Panc1 (cell line): ENCODE measurements around the gene GATB. TPM values are rescaled to one million over a fixed set of nuclear protein-coding genes. Genes with fewer than 3 reads are reported as not detected.

Experiments
- ATAC-seq: fragments of 200-7000 bp; cut with Tn5 transposase; 2 replicates; pipeline ENCODE4 v1.9.1; 2020; ENCODE audit warnings: mild to moderate bottlenecking, moderate library complexity
- BruUV-seq: library from RNA; stranded (reverse); fragments of 400-500 nt; replicated peaks from 2 replicates; lab custom pipeline; 2021; lab: Mats Ljungman, UMichigan
- CTCF ChIA-PET: fragments of 300-600 bp; sonication (Branson Sonifier 250); formaldehyde crosslinking; loops from one replicate; lab custom pipeline; 2022; ENCODE audit warnings: antibody characterized with exemption; lab: Charles Lee
- POLR2A ChIA-PET: fragments of 300-600 bp; sonication (Branson Sonifier 250); formaldehyde crosslinking; loops from one replicate; lab custom pipeline; 2022; ENCODE audit warnings: antibody characterized with exemption; lab: Charles Lee
- DNase-seq: peaks from one replicate; pipeline ENCODE4 v3.0.0-alpha.2; 2010; ENCODE audit warnings: low read depth, low spot score
- H3K27ac ChIP-seq: 2 replicates; pipeline ENCODE4 v1.5.1; 2011; ENCODE audit warnings: mild to moderate bottlenecking, low read length, inconsistent platforms
- H3K27me3 ChIP-seq: fragments of 200-500 bp; sonication (Bioruptor generic); 2 replicates; pipeline ENCODE4 v1.6.0; 2014; ENCODE audit warnings: low read length, inconsistent platforms; ENCODE audit not compliant: control insufficient read depth, insufficient read depth
- H3K36me3 ChIP-seq: fragments of 200-500 bp; sonication (Bioruptor generic); 2 replicates; pipeline ENCODE4 v1.5.1; 2014; ENCODE audit warnings: inconsistent platforms, mild to moderate bottlenecking, low read length, moderate library complexity; ENCODE audit not compliant: control insufficient read depth, insufficient read depth
- H3K4me1 ChIP-seq: 2 replicates; pipeline ENCODE4 v1.5.1; 2011; ENCODE audit warnings: inconsistent platforms, mild to moderate bottlenecking, low read length, moderate library complexity; ENCODE audit not compliant: control insufficient read depth, insufficient read depth
- H3K4me3 ChIP-seq, 2 experiments: 2 replicates each; pipeline ENCODE4 v1.5.1; 2011 to 2012; ENCODE audit warnings: low read depth in 2 of 2, low read length in 2 of 2, mild to moderate bottlenecking in 2 of 2, inconsistent platforms in 1 of 2, moderate library complexity in 1 of 2
- H3K9me3 ChIP-seq: fragments of 200-500 bp; sonication (Bioruptor generic); 2 replicates; pipeline ENCODE4 v1.5.1; 2014; ENCODE audit warnings: low read depth, mild to moderate bottlenecking, inconsistent platforms, low read length, moderate library complexity; ENCODE audit not compliant: control insufficient read depth, insufficient read depth
- SIN3A ChIP-seq: IDR thresholded peaks from 2 replicates; pipeline ENCODE4 v1.6.1; 2012; ENCODE audit warnings: low read depth, mild to moderate bottlenecking, low read length, moderate library complexity, borderline replicate concordance; ENCODE audit not compliant: insufficient read depth
- TCF7L2 ChIP-seq: IDR thresholded peaks from 2 replicates; pipeline ENCODE4 v1.6.1; 2011; ENCODE audit warnings: mild to moderate bottlenecking, low read depth, low read length, inconsistent platforms
- in situ Hi-C: cut with HindIII; loops from 2 replicates; pipeline ENCODE4 v1.10.0; 2016; ENCODE audit warnings: low sequenced_read_pairs, low pct_unique_long_range_greater_than_20kb
- intact Hi-C: fragments of 100-400 bp; cut with micrococcal nuclease; formaldehyde crosslinking; loops from one replicate; pipeline ENCODE4 v1.10.0; 2022; ENCODE audit not compliant: unreplicated experiment
- total RNA-seq: library from RNA; stranded (reverse); gene quantifications from one replicate; pipeline ENCODE4 v1.2.1, GENCODE V29; 2021; ENCODE audit not compliant: unreplicated experiment
- TF ChIP-seq, protein P1 (sequence below), 2 experiments: IDR thresholded peaks; 2 replicates each; pipeline ENCODE4 v1.6.1; 2011 to 2012; ENCODE audit warnings: low read depth in 2 of 2, control low read depth in 1 of 2, low read length in 1 of 2, mild to moderate bottlenecking in 1 of 2, moderate library complexity in 1 of 2; ENCODE audit not compliant: insufficient read depth in 1 of 2

The GATB gene
- total RNA-seq, 1 experiment from 2014 or later: 9.7 TPM

DNA sequence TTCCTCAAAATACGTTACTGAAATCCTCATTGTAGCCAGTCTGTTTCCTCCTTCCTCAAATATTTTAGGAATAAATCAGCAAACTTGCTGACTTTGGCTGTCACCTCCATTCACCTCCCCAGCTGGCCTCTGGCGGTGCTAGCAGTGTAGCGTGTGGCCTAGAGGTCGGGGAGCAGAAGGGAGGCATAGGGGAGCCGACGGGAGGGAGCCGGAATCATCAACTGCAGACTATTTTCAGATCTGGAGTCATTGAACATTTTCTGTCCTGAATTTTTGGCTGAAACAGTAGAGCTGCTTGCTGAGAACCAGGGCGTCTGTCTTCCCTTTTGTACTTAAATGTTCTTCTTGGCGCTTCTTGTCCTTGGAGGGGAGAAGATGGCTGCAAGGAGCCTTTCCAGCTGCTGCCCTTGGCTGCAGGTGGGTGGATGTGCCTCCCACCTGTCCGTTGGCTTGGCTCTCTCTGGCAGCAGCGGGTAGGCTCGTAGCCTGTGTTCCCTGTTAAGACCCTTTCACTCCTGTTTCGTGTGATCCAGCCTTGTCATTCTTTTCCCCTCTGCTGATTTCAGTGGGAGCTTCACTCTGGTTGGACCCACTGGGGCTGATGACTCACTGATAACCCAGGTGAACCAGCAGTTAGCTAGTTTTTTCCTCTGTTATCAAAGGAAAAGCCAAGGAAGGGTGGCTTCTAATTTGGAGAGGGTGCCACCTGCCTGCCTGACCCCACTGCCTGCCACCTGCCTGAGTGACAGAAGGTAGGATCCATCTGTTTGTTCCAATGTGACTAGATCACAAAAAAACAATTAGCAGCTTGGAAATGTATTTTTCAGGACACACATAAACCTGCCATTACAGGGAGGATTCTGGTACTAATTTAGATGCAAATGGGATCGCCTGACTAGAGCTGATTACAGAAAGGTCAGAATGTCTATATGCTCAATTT lies 135.9 kb downstream of the GATB start:
- ATAC-seq: no peak

More for the DNA sequence above, 135.9 kb downstream of the GATB start:
- TF ChIP-seq TCF7L2 (no peak), SIN3A (no peak)
- TF ChIP-seq, protein P1, sequence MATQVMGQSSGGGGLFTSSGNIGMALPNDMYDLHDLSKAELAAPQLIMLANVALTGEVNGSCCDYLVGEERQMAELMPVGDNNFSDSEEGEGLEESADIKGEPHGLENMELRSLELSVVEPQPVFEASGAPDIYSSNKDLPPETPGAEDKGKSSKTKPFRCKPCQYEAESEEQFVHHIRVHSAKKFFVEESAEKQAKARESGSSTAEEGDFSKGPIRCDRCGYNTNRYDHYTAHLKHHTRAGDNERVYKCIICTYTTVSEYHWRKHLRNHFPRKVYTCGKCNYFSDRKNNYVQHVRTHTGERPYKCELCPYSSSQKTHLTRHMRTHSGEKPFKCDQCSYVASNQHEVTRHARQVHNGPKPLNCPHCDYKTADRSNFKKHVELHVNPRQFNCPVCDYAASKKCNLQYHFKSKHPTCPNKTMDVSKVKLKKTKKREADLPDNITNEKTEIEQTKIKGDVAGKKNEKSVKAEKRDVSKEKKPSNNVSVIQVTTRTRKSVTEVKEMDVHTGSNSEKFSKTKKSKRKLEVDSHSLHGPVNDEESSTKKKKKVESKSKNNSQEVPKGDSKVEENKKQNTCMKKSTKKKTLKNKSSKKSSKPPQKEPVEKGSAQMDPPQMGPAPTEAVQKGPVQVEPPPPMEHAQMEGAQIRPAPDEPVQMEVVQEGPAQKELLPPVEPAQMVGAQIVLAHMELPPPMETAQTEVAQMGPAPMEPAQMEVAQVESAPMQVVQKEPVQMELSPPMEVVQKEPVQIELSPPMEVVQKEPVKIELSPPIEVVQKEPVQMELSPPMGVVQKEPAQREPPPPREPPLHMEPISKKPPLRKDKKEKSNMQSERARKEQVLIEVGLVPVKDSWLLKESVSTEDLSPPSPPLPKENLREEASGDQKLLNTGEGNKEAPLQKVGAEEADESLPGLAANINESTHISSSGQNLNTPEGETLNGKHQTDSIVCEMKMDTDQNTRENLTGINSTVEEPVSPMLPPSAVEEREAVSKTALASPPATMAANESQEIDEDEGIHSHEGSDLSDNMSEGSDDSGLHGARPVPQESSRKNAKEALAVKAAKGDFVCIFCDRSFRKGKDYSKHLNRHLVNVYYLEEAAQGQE (IDR thresholded peaks at IDR 0.05; ENCODE audit: insufficient read depth in 1 of 2, low read depth in 2 of 2, low read length in 1 of 2): no peak
- intact Hi-C loops (no loop called here), in situ Hi-C loops (no loop called here)
- ChIA-PET POLR2A (no interaction called here), CTCF (no interaction called here)
- no peak overlapping the region for H3K4me3 ChIP-seq
- no peak for DNase-seq
- H3K27me3 ChIP-seq: peaks cover 9% of the 10 kb centered on the region
- no peaks in the 10 kb centered on the region for H3K36me3 ChIP-seq
- H3K4me1 ChIP-seq: no peaks in the 10 kb centered on the region
- H3K9me3 ChIP-seq: no peaks in the 10 kb centered on the region
- H3K27ac ChIP-seq: no peak overlapping the region
- BruUV-seq: no TSS peak
